Loucy (cell line): ENCODE data around the gene GABBR2.

ENCODE experiments used
- EZH2phosphoT487 ChIP-seq: fragments of 200-600 bp; IDR thresholded peaks from 2 replicates; pipeline ENCODE4 v1.6.1; 2018; ENCODE audit warnings: antibody characterized with exemption, mild to moderate bottlenecking, moderate library complexity, borderline replicate concordance
- TF ChIP-seq, protein P1 (sequence below): fragments of 200-600 bp; sonication (generic); conservative IDR thresholded peaks from 2 replicates; pipeline ENCODE4 v1.5.1; 2014; ENCODE audit warnings: mild to moderate bottlenecking, antibody characterized with exemption, low read length

DNA sequence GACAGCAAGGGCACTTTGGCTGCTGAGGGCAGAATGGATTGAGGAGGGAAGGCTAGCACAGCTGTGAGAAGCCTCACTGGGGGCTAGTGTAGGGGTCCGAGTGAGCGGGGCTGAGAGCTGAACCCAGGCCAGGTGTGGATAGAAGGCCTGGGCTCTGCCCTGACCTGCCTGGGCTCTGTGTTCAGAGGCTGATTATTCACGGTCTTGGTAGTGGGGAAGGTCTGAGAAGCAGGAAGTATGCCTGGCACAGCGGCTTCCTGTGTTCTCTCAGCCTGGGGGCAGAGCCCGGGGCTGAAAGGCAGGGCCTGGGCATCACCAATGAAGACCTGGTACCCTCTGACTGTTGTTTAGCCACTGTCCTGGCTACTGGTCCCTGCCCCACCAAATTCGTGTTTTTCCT lies 316.9 kb downstream of the GABBR2 start:
- TF ChIP-seq, protein P1, sequence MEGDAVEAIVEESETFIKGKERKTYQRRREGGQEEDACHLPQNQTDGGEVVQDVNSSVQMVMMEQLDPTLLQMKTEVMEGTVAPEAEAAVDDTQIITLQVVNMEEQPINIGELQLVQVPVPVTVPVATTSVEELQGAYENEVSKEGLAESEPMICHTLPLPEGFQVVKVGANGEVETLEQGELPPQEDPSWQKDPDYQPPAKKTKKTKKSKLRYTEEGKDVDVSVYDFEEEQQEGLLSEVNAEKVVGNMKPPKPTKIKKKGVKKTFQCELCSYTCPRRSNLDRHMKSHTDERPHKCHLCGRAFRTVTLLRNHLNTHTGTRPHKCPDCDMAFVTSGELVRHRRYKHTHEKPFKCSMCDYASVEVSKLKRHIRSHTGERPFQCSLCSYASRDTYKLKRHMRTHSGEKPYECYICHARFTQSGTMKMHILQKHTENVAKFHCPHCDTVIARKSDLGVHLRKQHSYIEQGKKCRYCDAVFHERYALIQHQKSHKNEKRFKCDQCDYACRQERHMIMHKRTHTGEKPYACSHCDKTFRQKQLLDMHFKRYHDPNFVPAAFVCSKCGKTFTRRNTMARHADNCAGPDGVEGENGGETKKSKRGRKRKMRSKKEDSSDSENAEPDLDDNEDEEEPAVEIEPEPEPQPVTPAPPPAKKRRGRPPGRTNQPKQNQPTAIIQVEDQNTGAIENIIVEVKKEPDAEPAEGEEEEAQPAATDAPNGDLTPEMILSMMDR = no peak
- no peak for TF ChIP-seq EZH2phosphoT487
